OCI-M1 (cell line): ENCODE measurements around the gene STK17B.

Experiments used
- DNase-seq: peaks from one replicate; lab custom pipeline; 2025; lab: John Stamatoyannopoulos, UW

The STK17B gene

DNA sequence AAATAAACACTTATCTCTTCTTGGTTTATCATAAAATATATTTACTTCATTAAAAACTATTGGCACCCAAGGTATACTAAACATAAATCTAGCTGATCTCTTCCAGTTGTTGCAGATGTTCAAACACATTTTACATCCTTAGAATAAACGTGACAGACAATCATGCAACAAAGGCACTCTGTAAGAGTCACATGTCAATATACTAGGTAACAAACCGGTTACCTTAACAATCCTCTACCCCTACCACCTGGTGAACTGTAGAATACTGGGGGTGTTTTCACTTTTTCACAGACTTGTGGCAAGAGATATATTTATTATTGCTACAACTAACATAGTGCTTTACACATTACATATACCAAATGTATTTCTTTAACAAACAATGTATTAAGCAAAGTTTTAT, 15.8 kb downstream of the STK17B start:
- no peak for DNase-seq

DNA sequence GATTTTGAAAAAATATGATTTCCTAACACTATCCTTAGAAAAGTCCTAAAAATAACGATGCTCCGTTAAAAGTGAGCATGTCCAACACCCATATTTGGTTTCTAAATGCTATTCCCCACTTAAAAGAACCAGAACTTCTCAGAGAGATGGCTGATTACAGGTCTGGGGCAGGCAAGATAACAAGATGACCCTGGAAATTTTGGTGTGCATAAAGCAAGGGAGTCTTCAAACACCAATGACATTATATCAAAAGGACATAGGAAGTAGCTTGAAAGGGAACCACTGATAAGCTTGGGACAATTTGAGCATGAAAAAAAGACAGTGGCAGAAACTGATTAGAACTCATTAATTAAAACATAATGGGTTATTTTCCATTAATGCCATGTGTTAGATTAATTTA, 17.9 kb downstream of the STK17B start:
- DNase-seq, result peak; percentile 89

DNA sequence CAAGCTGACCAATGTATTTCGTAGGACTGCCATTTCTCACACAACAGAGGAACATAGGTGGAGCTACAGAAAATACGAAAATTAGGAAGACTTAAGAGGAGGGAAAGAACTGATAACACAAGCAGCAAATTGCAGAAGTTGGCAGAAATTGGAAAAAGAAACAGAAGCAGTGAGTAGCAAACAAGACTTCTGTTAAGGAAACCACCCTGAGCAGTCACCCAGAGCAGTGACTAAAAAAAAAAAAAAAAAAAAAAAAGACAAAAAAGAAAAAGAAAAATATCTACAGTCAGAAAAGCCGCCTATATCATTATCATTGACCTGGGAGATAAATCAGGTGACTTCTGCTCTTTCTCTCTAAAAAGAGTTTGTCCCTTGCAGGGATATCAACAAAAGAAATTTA, 21.4 kb downstream of the STK17B start:
- peak; percentile 84 for DNase-seq

DNA sequence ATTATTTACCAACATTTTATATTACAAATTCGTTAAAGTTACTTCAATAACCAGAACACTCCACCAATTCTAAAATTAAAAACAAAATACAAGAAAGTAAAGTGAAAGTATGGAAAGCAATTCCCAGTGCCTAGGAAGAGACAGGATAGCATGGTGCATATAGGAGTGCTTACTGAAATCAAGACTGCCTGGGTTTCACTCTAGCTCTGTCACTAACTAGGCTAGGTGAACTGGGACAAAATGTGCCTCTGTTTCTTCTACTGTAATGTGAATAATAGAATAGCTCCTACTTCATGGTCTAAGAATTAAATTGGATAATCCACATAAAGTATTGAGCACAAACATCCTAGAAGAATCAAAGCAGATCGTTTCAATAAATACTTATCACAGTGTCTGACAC, 22.6 kb downstream of the STK17B start:
- no peak for DNase-seq

DNA sequence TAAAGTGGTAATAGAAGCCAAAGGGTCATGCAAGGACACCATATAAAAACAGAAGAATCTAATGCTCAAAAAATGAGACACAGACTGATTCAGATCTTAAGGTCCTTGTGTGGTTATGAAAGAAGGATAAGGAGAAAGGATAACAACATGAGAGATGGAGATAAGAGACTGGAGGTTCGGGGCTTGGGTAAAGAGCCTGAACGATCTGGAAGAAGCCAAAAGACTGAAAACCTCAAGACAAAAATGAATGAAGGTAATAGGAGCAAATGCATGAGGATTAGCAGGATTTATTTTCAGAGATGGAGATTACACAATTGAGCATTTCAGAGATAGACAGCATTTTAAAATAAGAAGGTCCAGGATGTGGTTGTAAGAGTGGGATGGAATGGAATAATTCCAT, 26.1 kb downstream of the STK17B start:
- no peak for DNase-seq

DNA sequence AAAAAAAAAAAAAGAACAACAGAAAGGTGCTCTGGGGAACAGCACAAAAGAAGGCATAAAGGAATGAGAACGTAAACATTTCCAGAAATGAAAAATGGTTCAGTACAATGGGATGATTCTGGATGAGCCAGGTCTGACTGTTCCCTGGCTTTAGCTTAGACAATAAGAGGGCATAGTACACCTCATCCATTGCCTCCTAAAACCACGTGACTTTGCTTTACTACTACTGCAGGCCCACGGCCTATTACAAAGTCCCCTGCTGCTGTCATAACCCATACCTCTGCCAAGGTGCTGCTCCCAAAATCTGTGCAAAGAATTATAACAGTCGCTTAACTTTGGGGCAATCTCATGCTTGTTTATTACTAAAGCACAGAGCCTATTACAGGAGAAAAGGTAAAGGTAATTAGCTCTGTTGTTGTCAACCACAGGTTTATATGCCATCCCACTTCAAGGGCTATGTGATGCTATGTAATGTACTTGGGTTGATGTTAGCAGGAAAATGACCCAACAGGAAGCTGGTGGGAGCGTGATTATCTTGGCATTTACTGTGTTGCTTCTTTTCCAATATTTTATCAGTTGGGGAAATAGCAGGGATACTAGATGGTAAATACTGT, 26.8 kb downstream of the STK17B start:
- no peak for DNase-seq

DNA sequence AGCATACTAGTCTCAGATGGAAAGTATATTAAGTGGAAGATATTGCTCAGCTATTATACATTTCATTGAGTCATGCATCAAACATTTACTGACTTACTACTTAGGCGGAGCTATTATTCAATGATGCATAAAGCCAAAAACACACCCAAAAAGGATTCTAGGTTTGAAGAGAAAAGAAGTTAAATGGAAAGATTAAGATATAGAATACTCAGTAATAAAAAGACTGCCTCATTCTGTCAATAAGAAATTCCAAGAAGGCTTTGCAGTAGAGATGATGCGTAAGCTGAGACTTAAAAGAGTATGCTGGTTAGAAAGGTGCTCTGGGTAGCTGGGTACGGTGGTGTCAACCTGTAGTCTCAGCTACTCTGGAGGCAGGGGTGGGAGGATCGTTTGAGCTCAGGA, 27.6 kb downstream of the STK17B start:
- DNase-seq, result no peak

DNA sequence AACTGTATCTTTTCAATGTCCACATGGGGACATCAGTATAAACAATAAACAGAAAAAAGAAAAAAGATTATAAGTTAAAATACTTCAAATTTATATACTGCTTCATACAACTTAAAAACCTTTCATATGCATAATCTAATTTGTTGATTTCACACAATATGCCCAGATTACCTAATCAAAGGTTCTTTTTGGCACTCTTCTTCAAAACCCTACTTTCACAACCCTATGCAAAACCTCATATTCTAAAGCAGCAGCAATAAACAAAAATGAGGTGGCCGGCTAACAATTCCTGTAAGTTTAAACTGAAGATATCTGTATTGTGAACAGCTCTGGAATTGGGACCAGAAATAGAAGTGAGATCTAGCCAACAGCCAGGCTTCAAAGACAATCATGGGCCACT, 28.6 kb downstream of the STK17B start:
- DNase-seq, result no peak

DNA sequence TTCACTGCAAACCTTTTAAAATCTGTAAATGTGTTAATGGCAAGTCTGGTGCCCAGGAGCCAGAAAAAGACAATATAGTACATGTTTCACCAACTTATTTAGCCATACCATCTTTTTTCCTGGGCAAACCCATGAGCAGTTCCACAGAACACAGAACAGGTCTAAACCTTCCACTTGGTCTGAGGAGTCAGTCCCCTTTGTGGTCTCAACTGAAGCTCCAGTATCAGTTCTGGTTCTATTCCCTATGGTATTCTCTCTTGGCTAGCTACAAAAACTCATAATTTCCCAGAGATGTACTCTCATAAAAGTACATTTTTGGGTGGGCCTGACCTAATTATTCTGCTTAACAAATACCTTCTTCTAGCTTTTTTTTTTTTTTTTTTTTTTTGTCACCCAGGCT, 31.2 kb downstream of the STK17B start:
- no peak for DNase-seq

DNA sequence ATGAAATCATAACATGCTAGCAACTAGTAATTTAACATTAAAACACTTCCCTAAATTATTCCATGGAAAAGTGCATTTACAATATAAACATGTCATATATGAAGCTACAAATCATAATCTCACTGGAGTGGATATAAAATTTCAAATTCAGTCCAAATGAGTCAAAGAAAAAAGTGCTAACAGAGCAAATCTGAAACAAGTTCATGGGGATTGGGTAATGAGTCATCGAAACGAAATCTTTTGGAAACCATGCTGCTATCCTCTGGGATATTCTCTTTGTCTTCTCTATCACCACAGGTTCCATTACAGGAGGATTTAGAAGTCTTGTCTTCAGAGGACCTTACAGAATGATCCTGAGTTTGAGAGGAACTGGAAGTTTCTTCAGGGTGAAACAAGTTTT, 34.1 kb downstream of the STK17B start:
- DNase-seq, result no peak

DNA sequence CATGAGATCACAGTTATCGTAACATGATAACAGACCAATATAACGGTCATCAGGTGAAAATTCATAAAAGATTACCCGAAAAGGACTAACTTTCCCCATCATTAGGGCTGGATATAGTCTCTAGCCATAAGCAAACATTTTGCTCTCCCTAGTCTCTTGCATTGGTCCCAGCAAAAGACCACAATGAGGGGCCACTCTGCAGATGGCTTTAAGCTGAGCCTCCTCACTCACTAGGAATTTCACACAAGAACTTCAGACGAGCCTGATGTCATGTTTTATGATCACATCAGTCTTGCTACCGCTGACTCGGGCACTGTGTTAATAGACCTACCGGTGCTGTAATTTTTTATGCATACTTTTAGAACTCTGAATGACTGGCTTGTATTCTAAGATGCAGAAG, 35.2 kb downstream of the STK17B start:
- no peak for DNase-seq

DNA sequence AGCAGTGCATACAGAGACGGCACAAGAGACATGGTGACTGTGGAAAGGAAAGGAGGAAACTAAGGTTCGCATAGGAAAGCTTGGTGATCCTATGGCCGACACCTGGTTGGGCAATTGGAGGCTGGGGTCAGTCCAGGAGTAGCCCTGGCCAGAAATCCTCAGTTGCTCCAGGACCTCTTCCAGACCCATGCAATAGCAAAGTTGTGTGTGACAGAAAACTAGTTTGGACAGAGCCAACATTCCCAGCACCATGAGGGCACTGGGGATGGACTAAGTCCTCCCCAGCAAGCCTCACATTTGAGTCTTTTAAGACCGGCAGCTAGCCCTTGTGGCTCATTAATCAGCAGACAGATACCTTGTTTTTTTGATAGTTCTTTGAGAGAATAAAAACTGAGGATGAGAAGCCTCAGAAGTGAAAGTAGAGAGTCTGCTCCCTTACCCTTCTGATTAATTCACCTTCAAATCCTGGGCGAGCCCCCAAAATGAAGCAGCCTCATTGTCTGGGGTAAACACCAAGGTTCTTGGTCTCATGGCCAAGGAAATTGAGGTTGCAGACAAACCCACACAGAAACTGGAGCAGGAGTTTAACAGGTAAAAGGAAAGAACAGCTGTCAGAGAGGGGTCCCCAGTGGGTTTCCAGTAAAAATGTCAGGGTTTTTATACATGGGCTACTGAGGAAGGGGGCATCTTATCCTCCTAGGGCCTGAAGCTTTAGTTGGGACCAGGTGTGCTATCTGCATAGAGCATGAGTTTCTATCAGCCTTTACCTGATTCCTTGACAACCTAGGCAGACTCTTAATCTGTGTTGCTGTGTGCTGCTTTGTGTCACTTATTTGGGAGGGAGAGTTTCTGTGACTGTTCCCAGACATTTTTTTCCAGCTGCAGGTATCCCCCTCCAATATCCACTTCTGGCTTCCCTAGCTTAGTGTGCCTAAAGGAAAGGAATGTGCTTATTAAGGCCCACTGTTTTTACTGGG, 39.1 kb downstream of the STK17B start:
- DNase-seq, result peak; percentile 56

DNA sequence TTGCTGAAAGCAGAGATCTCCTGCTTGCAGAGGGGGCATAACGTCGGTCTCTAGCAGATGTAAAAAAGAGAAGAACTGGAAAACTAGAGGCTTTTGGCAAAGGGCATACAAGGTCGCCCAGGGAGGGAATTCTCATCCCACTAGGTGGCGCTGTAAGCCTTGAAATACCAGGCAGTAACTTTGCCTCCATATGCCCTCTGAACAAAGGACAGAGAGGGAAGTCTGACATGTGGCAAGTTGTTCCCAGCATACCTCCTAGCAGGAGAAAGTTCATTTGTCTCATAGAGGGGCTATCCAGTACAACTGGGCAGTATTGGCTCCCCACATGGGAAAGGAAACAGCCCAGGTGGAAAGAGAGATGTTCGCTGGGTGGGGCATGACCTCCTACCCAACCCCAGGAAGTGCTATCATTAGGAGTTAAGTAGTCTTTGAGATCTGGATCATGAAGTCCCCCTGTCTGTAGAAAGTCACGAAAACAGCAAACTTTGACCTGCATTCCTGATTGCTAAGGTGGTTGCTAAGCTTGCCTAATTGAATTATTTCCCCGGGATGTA, 39.9 kb downstream of the STK17B start:
- DNase-seq, result peak; percentile 90

DNA sequence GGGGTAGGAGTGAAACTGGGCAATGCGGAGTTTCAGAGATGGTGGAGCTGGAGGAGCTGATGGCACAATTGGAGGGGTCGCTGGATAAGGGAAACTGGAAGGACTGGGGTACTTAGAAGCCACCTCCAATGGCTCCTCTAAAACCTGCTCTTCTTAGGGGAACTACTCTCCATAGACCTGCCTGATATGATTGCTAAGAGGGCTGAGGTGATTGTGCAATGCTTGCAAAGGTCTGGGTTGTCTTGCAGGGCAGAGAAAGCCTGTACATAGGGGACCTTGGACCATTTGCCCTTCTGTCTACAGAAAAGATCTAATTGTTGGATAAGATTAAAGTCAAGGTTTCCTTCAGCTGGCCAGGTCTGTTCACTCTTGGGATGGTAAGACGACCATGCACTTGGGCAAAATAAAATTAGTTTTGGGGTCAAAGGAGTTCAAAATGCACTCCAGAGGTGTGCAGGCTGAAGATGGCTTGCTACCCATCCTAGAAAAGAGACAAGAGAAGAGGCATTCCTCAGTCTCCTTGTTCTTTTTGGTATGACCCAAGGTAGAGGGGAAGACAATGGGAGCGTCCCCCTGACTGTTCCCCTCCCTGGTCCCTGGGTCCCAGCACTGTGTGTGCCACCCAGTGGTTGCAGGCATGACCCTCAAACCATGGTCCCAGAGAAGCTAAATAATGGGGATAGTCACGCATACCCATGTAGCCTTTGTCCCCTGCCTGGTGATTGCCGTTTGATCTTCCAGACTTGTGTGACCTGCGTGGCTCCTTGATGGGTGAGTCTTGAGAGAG, 41.1 kb downstream of the STK17B start:
- DNase-seq, result peak; percentile 32

DNA sequence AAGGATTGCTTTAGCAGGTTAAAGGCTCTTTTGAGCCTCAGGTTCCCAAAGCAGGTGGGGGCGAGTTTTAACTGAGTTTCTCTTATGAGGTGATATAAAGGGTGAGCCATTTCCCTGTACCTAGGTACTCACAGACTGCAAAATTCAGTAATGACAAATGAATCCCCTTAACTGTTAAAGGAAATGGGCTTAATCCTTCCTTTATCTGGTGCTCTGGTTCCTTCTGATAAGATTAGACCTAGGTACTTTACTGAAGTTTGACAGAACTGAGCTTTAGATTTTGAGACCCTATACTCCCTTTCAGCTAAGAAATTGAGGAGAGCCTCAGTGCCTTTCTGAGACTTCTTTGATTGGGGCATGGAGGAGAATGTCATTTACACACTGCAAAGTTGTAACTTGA, 42.6 kb downstream of the STK17B start:
- DNase-seq, result no peak

DNA sequence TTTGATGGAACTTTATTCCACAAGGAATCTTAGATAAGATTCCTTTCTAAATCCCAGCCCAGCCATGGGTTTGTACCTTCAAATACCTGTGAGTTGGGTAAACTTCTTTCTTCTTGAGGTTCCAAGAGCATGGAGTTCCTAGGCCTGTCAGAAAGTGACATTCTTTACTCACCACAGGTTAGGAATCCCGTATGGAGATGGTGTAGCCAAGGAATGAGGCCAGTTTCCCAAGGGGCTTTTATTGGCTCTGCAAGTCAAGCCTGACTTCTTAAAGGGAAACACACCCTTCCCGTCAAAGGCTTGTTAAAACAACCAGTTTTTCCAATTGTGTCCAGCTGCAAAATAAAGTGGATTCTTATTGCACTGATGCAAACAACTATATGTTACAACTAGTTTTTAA, 45.8 kb downstream of the STK17B start:
- no peak for DNase-seq

DNA sequence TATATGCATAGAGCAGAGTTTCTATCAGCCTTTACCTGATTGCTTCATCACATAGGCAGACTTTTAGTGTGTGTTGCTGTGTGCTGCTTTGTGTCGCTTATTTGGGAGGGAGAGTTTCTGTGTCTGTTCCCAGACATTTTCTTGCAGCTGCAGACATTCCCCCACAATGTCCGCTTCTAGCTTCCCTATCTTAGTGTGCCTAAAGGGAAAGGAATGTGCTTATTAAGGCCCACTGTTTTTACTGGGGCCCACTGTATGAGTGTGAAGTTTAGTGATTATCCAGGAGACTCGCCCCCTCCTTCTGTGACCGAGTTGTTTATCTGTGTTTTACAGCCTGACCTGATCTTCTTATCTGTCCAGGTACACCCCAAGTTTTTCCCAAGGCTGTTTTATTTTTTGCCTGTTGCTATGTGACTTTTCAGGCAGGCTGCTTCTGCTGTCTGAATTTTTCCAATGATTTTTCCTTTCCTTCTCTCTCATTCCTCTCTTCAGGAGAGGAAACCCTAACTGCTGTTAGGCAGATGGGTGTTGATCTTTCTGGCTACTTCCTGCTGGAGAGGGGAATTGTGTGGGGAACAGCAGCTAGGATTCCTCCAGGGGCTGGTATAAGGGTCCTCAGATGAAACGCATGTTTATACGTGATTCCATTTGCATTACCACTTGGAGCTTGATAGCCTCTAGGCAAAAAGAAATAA, 47.6 kb downstream of the STK17B start:
- DNase-seq, result no peak

DNA sequence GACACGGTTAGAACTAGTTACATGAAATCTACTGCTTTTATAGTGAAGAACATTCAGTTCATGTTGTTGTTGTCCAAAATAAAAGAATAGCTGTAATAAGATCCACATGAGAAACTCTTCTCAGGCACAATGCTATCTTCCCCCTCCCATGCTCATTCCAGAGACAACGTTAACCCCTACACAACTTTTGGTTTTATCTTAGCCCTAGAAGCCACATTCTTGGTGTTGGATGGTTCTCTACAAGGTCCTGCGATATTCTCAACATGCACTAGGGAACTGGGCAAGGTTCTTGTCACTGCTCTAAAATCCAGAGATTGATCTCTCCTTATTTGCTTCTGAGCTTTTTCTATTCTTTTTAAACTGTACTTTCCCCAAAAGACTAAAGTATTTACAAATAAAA, 51.5 kb downstream of the STK17B start:
- DNase-seq, result no peak

DNA sequence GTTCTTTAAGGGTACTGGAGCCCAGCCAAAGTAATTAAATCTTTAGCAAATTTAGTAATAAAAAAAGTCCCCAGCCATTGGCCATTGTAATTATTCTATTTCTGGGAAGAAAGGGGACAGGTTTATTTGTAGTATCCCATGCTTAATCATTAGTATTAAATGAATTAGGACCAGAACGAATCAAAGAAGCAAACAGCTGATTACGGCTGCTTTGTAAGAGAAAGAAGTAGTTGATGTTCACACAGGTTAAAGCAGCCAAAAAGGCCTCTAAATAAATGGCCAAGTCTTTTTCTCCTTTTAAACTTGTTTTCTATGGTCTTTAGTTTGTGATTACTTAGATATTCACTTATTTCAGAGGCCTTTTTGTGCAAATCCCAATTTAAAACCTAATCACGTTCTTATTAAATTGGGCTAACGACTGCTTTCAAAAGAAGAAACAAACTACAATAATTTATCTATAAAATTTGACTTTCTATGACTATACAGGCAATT, 54.1 kb downstream of the STK17B start:
- DNase-seq, result no peak

DNA sequence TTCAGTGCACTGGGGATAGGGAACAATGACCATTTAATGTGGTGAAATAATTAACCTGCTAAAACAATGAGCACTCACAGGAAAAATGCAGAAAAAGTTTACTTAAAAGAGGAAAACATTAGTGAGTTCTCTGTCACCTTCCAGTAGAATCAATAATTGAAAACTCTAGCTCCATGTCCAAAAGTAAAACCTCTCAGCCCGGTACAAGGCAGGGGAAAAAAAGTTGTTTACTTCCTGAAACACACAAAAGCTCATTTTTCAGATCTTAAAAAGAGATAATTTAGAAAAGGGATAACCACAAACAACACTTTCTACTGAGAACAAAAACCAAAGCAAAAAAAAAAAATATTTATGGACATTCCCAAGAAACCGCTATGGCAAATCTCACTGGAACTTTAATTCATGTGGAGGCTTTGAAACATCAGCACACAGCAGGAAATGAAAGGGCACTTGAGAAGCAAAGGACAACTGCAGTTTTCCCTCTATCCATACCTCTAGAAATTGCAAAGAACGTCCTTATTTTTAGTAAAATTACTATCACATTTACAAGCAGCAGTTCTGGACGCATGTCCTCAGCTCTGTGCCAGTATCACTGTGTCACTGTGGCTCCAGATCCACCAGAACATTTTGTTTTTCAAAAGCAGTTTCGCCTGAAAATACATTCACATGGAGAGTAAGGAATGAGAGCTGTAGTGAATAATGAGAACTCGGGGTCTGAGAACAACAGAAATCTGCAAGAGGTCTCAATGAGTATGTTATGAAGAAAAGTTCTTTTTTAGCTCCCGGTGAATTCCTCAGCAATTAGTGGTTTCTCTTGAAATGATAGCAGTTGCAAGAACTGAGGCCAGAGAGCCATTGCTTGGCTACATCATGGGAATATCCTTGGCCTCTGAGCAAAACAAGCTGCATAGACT, 58.1 kb downstream of the STK17B start:
- DNase-seq, result peak; percentile 41
